Endothelial cell (in vitro differentiated cells): ENCODE measurements around the gene CYP27C1. TPM values are rescaled to one million over a fixed set of nuclear protein-coding genes. Genes with fewer than 3 reads are reported as not detected.

ENCODE experiments used
- DNase-seq: peaks from one replicate; pipeline ENCODE4 v3.0.0; 2021; ENCODE audit warnings: low spot score
- H3K27ac Mint-ChIP-seq: one replicate; pipeline ENCODE4 v1.8.0; 2021; ENCODE audit warnings: mixed read lengths, inconsistent platforms; ENCODE audit not compliant: unreplicated experiment
- H3K27me3 Mint-ChIP-seq: one replicate; pipeline ENCODE4 v1.8.0; 2021; ENCODE audit warnings: mild to moderate bottlenecking, moderate library complexity, mixed read lengths, inconsistent platforms; ENCODE audit not compliant: unreplicated experiment
- H3K36me3 Mint-ChIP-seq: one replicate; pipeline ENCODE4 v1.8.0; 2021; ENCODE audit warnings: mild to moderate bottlenecking, low read depth, mixed read lengths, inconsistent platforms; ENCODE audit not compliant: unreplicated experiment
- H3K4me1 Mint-ChIP-seq: one replicate; pipeline ENCODE4 v1.8.0; 2021; ENCODE audit warnings: mild to moderate bottlenecking, mixed read lengths, inconsistent platforms; ENCODE audit not compliant: unreplicated experiment
- H3K4me3 Mint-ChIP-seq: one replicate; pipeline ENCODE4 v1.8.0; 2021; ENCODE audit warnings: mild to moderate bottlenecking, mixed read lengths, inconsistent platforms; ENCODE audit not compliant: unreplicated experiment
- H3K9me3 Mint-ChIP-seq: one replicate; pipeline ENCODE4 v1.8.0; 2021; ENCODE audit warnings: mixed read lengths, inconsistent platforms; ENCODE audit not compliant: unreplicated experiment
- CTCF ChIP-seq: fragments of 200-600 bp; sonication (generic); IDR thresholded peaks from one replicate; pipeline ENCODE4 v1.5.0; 2021; ENCODE audit warnings: antibody characterized with exemption; ENCODE audit not compliant: unreplicated experiment
- total RNA-seq: library from RNA; stranded (reverse); fragmentation: NEBNext Ultra II Directional; extraction: Animal tissue kit (Norgen Biotek cat#: 25700); gene quantifications from one replicate; pipeline ENCODE4 v1.2.1, GENCODE V29; 2021; ENCODE audit not compliant: unreplicated experiment

CYP27C1 gene
- total RNA-seq, 1 donor from 2014 or later: 6.4 TPM

- no peak overlapping the region for H3K4me3 Mint-ChIP-seq
- peaks cover 4% of the 10 kb centered on the region for H3K27me3 Mint-ChIP-seq
- H3K27ac Mint-ChIP-seq: no peak overlapping the region
- TF ChIP-seq CTCF: no peak
- peaks cover 30% of the 10 kb centered on the region for H3K4me1 Mint-ChIP-seq
- H3K36me3 Mint-ChIP-seq: no peaks in the 10 kb centered on the region
- no peaks in the 10 kb centered on the region for H3K9me3 Mint-ChIP-seq
- DNase-seq: no peak
Measured at GRCh38 chr2:127182626-127183458, 37.3 kb downstream of the CYP27C1 start.

- Mint-ChIP-seq H3K4me3 (no peak overlapping the region), H3K9me3 (no peaks in the 10 kb centered on the region), H3K36me3 (no peaks in the 10 kb centered on the region), H3K27me3 (peaks cover 4% of the 10 kb centered on the region), H3K27ac (no peak overlapping the region), H3K4me1 (peaks cover 23% of the 10 kb centered on the region)
- no peak for TF ChIP-seq CTCF
- no peak for DNase-seq
Measured at GRCh38 chr2:127181851-127182250, 38.2 kb downstream of the CYP27C1 start.

GRCh38 chr2:127179766-127180165 is 40.3 kb downstream of the CYP27C1 start:
- TF ChIP-seq CTCF: no peak
- DNase-seq: no peak
- Mint-ChIP-seq H3K27me3 (peaks cover 5% of the 10 kb centered on the region), H3K27ac (no peak overlapping the region), H3K4me3 (no peak overlapping the region), H3K9me3 (no peaks in the 10 kb centered on the region), H3K36me3 (peaks cover 2% of the 10 kb centered on the region), H3K4me1 (peaks cover 8% of the 10 kb centered on the region)

- no peak for TF ChIP-seq CTCF
- Mint-ChIP-seq H3K9me3 (no peaks in the 10 kb centered on the region), H3K27ac (no peak overlapping the region), H3K36me3 (peaks cover 2% of the 10 kb centered on the region), H3K4me3 (no peak overlapping the region), H3K27me3 (peaks cover 2% of the 10 kb centered on the region), H3K4me1 (no peaks in the 10 kb centered on the region)
- no peak for DNase-seq
Measured at GRCh38 chr2:127177617-127178263, 42.4 kb downstream of the CYP27C1 start.
